Activated naive CD4-positive, alpha-beta T cell treated with anti-CD3 and anti-CD28 coated beads, Interleukin-2, amount 50 U/mL, for 72 hours (primary cell): ENCODE data around the gene DBP. TPM values are rescaled to one million over a fixed set of nuclear protein-coding genes. Genes with fewer than 3 reads are reported as not detected.

Source experiments
- ATAC-seq, 2 donors: fragments of 150-1000 bp; cut with Tn5 transposase; 2 replicates each; pipeline ENCODE4 v1.10.0; 2021; ENCODE audit warnings: mild to moderate bottlenecking in 2 of 2, moderate library complexity in 2 of 2
- DNase-seq, 2 donors: peaks; one replicate each; pipeline ENCODE4 v3.0.0; 2021 to 2022; ENCODE audit warnings: low spot score in 2 of 2
- H3K27ac Mint-ChIP-seq, 2 donors: one replicate each; pipeline ENCODE4 v1.8.0; 2022; ENCODE audit warnings: mild to moderate bottlenecking in 2 of 2, mixed read lengths in 2 of 2
- H3K36me3 Mint-ChIP-seq, 2 donors: one replicate each; pipeline ENCODE4 v1.8.0; 2022; ENCODE audit warnings: mixed read lengths in 2 of 2
- H3K9me3 Mint-ChIP-seq, 2 donors: one replicate each; pipeline ENCODE4 v1.8.0; 2022; ENCODE audit warnings: mixed read lengths in 2 of 2
- total RNA-seq, 2 donors: library from RNA; stranded (reverse); gene quantifications; one replicate each; pipeline ENCODE4 v1.2.3, GENCODE V29; 2022

The DBP gene
- total RNA-seq, 2 donors from 2014 or later, result 10.5 to 16.9 TPM

GRCh38 chr19:48614436-48615230 lies 22.5 kb downstream of the DBP start, which contains the start of gene FAM83E:
Gene FAM83E, minus strand, starts transcription at chr19:48615076. Its CDS starts 1,704 bp downstream, at chr19:48613372.
- no peak for ATAC-seq
- peaks cover 33 to 35% of the 10 kb centered on the region in 2 donors for H3K36me3 Mint-ChIP-seq
- DNase-seq, result no peak
- H3K9me3 Mint-ChIP-seq, result no peaks in the 10 kb centered on the region
- peak within 1 kb of the TSS; percentile 51 to 99 for H3K27ac Mint-ChIP-seq

- Mint-ChIP-seq H3K9me3 (no peaks in the 10 kb centered on the region), H3K27ac (peak overlapping the region; percentile 51 to 99), H3K36me3 (peaks cover 29 to 30% of the 10 kb centered on the region in 2 donors)
- ATAC-seq (peak; percentile 5 to 8), DNase-seq (no peak)
Observed at GRCh38 chr19:48613852-48614435, 23.2 kb downstream of the DBP start.

- DNase-seq, result no peak
- peak overlapping the region; percentile 51 to 99 for H3K27ac Mint-ChIP-seq
- peak; percentile 2 to 16 for ATAC-seq
- H3K36me3 Mint-ChIP-seq, result peaks cover 22 to 23% of the 10 kb centered on the region in 2 donors
- H3K9me3 Mint-ChIP-seq, result no peaks in the 10 kb centered on the region
Observed at GRCh38 chr19:48613024-48613851, 23.9 kb downstream of the DBP start.

GRCh38 chr19:48611872-48612271 lies 25.3 kb downstream of the DBP start:
- ATAC-seq, result no peak
- H3K36me3 Mint-ChIP-seq, result peaks cover 9% of the 10 kb centered on the region in 2 donors
- peak overlapping the region in 1 of 2 donors; percentile 93 for H3K27ac Mint-ChIP-seq
- DNase-seq, result no peak
- no peaks in the 10 kb centered on the region for H3K9me3 Mint-ChIP-seq

GRCh38 chr19:48609571-48610108 lies 27.5 kb downstream of the DBP start:
- no peak overlapping the region for H3K27ac Mint-ChIP-seq
- no peaks in the 10 kb centered on the region for H3K36me3 Mint-ChIP-seq
- ATAC-seq (no peak), DNase-seq (no peak)
- H3K9me3 Mint-ChIP-seq, result no peaks in the 10 kb centered on the region

GRCh38 chr19:48608798-48609263 lies 28.3 kb downstream of the DBP start:
- H3K27ac Mint-ChIP-seq, result no peak overlapping the region
- ATAC-seq (peak; percentile 50 to 63), DNase-seq (no peak)
- no peaks in the 10 kb centered on the region for H3K9me3 Mint-ChIP-seq
- no peaks in the 10 kb centered on the region for H3K36me3 Mint-ChIP-seq

- no peak overlapping the region for H3K27ac Mint-ChIP-seq
- no peaks in the 10 kb centered on the region for H3K9me3 Mint-ChIP-seq
- no peak for ATAC-seq
- DNase-seq, result no peak
- H3K36me3 Mint-ChIP-seq, result no peaks in the 10 kb centered on the region
Observed at GRCh38 chr19:48607359-48607755, 29.8 kb downstream of the DBP start.

- Mint-ChIP-seq H3K27ac (peak within 1 kb of the TSS in 1 of 2 donors; percentile 36), H3K9me3 (no peaks in the 10 kb centered on the region), H3K36me3 (no peaks in the 10 kb centered on the region)
- DNase-seq (no peak), ATAC-seq (no peak)
Observed at GRCh38 chr19:48606463-48607358, 30.5 kb downstream of the DBP start, which contains the start of gene SPACA4. Gene SPACA4, plus strand, starts transcription at chr19:48606742. Its CDS starts 237 bp downstream, at chr19:48606979.

GRCh38 chr19:48603850-48604249 lies 33.3 kb downstream of the DBP start:
- ATAC-seq (no peak), DNase-seq (no peak)
- H3K27ac Mint-ChIP-seq, result no peak overlapping the region
- no peaks in the 10 kb centered on the region for H3K9me3 Mint-ChIP-seq
- no peaks in the 10 kb centered on the region for H3K36me3 Mint-ChIP-seq

- Mint-ChIP-seq H3K9me3 (no peaks in the 10 kb centered on the region), H3K27ac (no peak overlapping the region)
- ATAC-seq, result no peak
Observed at GRCh38 chr19:48603449-48603848, 33.7 kb downstream of the DBP start.

GRCh38 chr19:48603001-48603400 lies 34.2 kb downstream of the DBP start:
- no peaks in the 10 kb centered on the region for H3K36me3 Mint-ChIP-seq
- H3K9me3 Mint-ChIP-seq, result no peaks in the 10 kb centered on the region
- DNase-seq (no peak), ATAC-seq (no peak)
- no peak overlapping the region for H3K27ac Mint-ChIP-seq

More at GRCh38 chr19:48603449-48603848, 33.7 kb downstream of the DBP start:
- H3K36me3 Mint-ChIP-seq, result no peaks in the 10 kb centered on the region
- no peak for DNase-seq

- H3K27ac Mint-ChIP-seq, result no peak overlapping the region
- DNase-seq (no peak), ATAC-seq (no peak)
- H3K9me3 Mint-ChIP-seq, result no peaks in the 10 kb centered on the region
- no peaks in the 10 kb centered on the region for H3K36me3 Mint-ChIP-seq
Observed at GRCh38 chr19:48600679-48601417, 36.3 kb downstream of the DBP start.

- Mint-ChIP-seq H3K9me3 (no peaks in the 10 kb centered on the region), H3K27ac (no peak overlapping the region), H3K36me3 (no peaks in the 10 kb centered on the region)
- no peak for ATAC-seq
- no peak for DNase-seq
Observed at GRCh38 chr19:48598996-48599700, 38.0 kb downstream of the DBP start.

- Mint-ChIP-seq H3K36me3 (no peaks in the 10 kb centered on the region), H3K9me3 (no peaks in the 10 kb centered on the region), H3K27ac (peak overlapping the region; percentile 44 to 70)
- DNase-seq, result no peak
- ATAC-seq, result peak; percentile 75 to 78
Observed at GRCh38 chr19:48596679-48597465, 40.3 kb downstream of the DBP start.
